ENCODE data around the gene HSPG2.
"Not testable (repeated sequence)": the region's sequence is repeated elsewhere in the genome, so short reads cannot be mapped to it uniquely, and the experiment has no call there.

The HSPG2 gene

GRCh38 chr1:21912038-21912758 is 24.9 kb downstream of the HSPG2 start:
- DNase-seq (ENCODE audit: low read depth in 2 of 2), result no peak

DNA sequence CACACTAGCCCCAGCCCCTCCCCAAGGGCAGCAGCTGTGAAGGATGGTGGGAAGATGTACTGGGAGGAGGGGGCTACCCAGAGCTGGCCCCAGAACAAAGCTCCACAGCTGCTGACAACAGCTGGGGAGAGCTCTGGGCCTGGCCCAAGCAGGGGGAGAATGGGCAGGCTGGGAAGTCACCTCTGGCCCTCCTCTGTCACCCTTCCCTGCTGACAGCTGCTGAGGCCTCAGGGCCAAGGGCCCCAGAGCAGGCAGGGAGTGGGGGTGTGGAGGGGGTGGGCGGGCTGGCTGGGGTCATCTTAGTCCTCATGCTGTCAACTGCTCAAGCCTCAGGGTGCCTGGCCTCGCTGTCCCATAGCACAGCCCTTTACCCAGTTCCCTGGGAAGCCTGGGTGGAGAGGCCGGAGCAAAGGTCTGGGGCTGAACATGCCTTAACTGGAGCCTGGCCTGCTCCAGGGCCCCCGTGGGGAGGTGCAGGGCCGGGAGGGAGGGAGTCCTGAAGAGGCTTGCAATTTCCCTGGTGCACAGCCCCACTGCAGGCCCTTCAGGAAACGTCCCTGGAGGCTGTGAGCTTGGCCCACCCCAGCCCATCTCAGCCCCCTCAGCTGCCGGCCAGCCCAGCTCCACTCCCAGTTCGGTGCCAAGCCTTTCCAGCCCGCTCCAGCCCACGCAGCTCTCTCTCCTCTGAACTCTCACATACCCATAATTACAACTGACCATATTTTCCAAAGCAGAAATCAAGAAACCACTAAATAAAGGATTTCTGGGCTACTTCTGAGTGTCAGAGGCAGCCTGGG is 25.7 kb downstream of the HSPG2 start:
- DNase-seq (ENCODE audit: low read depth in 2 of 2), result no peak

DNA sequence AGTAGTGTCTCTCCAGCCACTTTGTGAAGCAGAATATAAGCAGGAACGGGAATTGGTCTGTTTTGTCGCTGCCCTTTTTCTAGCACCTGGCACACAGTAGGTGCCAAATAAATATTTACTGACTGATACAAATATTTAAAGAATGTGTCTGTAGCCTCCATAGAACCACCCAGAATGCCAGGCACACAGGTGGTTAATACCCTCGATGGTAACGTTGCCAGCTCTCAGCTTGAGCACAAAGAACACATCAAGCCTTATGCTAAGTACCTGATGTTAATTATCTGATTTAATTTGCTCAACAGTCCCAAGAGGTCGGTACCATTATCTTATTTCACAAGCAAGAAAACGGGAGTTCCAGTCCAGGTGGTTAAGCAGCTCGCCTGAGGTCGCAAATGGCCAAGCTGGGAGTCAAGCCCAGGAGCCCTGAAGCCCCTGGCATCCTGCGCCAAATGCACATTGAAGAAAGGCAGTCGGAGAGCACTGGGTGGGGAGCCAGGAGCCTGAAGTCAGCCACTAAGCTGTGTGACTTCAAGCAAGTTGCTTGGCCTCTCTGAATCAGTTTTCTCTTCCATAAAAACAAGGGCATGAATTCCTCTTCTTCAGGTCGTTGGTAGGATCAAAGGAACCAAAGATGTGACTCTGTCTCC is 26.4 kb downstream of the HSPG2 start:
- DNase-seq (ENCODE audit: low read depth in 2 of 2), result no peak

DNA sequence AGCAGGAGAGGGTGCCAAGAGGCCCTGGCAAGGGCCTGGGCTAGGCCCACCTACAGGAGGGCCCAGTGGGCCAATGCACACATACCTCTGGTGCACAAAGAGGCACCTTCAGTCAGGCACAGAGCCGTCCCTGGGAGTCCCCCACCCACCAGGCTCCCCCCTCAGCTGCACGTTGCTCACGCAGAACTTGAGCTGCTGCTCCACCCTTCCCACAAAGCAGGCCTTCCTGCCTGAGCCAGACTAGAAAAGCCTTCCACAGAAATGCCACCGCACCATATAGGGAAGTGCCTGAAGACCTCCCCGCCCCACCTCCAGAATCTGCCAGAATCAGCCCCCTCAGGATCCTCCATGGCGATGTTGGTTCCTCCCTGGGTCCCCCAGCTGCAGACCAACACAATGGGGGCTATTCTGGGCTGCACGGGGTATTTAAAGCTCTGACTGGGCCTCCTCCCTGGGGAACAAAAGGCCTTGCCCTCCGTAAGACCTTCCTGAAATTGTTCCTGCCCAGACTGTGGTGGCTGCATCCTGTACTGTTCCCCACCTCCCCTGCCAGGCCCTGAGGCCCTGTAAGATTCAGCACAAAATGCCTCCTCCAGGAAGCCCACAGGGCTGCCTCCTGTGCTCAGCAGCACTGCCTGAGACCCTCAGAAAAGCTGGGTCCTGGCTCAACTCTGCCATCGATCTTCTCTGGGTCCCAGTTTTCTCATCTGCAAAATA is 27.2 kb downstream of the HSPG2 start:
- no peak for DNase-seq (ENCODE audit: low read depth in 2 of 2)

DNA sequence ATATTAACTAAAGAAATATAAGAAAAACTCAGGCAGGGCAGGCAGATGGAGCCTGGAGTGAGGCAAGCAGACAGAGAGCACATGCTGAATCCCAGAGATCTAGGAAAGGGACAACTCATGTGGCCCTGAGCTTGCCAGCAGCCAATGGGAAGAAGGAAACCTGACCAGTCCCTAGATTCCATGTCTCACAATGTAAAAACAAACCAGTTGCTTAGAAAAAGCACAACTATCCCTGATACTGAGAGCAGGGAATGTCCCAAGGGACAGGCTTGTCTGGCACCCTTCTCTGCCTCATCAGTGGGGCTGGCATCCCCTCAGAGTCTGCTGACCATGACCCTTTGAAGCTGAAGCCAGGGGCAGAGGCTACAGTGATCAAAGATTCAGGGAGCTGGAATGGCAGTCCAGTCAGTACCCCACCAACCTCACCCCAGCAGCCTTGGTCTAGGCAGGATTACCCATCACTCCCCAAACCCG is 27.8 kb downstream of the HSPG2 start:
- no peak for DNase-seq (ENCODE audit: low read depth in 2 of 2)

GRCh38 chr1:21907737-21908534 is 29.2 kb downstream of the HSPG2 start:
- not testable (repeated sequence) for DNase-seq (ENCODE audit: low read depth in 2 of 2)

DNA sequence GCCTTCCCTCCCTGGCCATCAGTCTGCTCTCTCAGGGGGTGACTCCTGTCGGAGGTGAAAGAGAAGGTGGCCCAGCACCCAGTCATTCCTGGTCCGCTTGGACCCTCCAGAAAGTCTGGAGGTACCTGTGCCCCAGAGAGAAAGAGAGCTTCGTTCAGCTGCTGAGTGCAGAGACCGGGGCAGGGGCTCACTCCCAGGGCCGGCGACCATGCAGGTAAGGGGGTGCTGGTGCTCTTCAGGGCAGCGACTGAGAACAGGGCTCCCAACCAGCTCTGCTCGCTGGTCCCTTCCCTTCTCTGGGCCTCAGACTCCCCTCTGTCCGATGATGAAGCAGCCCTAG is 30.1 kb downstream of the HSPG2 start:
- DNase-seq (ENCODE audit: low read depth in 2 of 2), result no peak

GRCh38 chr1:21906173-21907078 is 30.7 kb downstream of the HSPG2 start:
- DNase-seq (ENCODE audit: low read depth in 2 of 2), result no peak

- no peak for DNase-seq (ENCODE audit: low read depth in 2 of 2)
Observed at GRCh38 chr1:21904704-21905520, 32.2 kb downstream of the HSPG2 start.

GRCh38 chr1:21904454-21904703 is 32.7 kb downstream of the HSPG2 start:
- no peak for DNase-seq (ENCODE audit: low read depth in 2 of 2)

DNA sequence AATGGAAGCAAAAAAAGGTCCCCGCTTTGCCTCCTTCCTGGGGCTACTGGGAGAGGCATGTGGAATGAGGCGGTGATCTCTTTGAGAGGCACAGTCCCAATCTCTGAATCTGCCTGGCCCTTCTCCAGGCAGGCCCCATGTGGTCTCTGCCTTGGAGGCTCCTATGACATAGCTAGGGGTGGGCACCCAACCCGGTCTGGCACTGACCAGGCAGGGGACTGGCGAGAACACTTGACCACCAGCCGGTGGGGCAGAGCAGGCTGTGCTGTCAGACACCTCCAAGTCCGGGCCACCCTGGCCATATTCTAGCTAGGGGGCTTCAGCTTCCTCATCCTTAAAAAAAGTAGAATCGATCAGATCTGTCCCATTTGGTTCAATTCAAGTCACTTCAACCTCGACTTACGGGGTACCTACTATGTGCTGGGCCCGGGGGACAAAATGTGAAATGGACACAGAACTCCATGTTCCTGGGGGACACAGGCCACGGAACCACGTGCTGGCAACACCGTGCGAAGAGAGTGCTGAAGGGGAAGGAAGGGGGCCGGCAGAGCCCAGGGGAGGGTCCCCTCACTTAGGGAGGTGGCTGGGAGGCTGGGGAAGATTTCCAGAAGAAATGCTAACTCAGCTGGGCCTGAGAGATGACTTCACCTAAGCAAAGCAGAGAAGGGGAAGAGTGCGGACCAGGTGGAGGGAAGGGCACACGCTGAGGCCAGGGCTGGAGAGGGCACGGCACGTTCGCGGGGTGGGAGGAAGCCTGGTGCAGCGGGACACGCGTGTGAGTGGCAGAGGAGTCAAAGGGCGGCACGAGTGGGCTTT is 33.3 kb downstream of the HSPG2 start:
- no peak for DNase-seq (ENCODE audit: low read depth in 2 of 2)

- DNase-seq (ENCODE audit: low read depth in 2 of 2), result no peak
Observed at GRCh38 chr1:21902026-21903012, 34.8 kb downstream of the HSPG2 start.

GRCh38 chr1:21901473-21901847 is 35.6 kb downstream of the HSPG2 start:
- DNase-seq (ENCODE audit: low read depth in 2 of 2), result no peak

GRCh38 chr1:21900766-21901472 is 36.2 kb downstream of the HSPG2 start:
- no peak for DNase-seq (ENCODE audit: low read depth in 2 of 2)

DNA sequence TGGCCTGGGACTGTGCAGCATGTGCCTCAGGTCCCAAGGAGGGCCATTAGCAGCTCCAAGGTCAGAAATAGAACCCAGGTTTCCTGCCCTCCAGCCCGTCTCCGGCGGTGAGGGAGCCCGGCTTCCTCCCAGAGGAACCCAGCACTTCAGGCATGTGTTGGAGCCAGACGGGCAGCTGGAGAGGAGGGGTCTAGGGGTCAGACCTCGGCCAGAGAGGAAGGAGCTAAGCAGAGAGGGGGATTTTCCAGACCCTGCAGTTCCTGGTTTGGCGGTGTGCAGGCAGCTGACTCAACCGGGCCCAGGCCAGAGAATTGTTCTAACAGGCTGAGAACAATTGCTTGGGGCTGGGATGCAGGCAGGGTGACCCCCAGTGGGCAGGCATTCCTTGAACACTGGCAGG is 37.1 kb downstream of the HSPG2 start:
- DNase-seq (ENCODE audit: low read depth in 2 of 2), result no peak

GRCh38 chr1:21899267-21899810 is 37.8 kb downstream of the HSPG2 start:
- DNase-seq (ENCODE audit: low read depth in 2 of 2), result no peak
